OCI-LY3 (cell line): Measurements from ENCODE around the gene TMED1.

Experiments used
- EZH2phosphoT487 ChIP-seq: fragments of 200-600 bp; shearing (Covaris generic); IDR thresholded peaks from 2 replicates; pipeline ENCODE4 v1.6.1; 2018; ENCODE audit warnings: antibody characterized with exemption, mixed run types, low read depth
- TF ChIP-seq, protein P1 (sequence below): fragments of 200-600, 300-600 bp; sonication (generic); IDR thresholded peaks from 2 replicates; pipeline ENCODE4 v1.5.1; 2014; ENCODE audit warnings: antibody characterized with exemption, low read length, low read depth

DNA sequence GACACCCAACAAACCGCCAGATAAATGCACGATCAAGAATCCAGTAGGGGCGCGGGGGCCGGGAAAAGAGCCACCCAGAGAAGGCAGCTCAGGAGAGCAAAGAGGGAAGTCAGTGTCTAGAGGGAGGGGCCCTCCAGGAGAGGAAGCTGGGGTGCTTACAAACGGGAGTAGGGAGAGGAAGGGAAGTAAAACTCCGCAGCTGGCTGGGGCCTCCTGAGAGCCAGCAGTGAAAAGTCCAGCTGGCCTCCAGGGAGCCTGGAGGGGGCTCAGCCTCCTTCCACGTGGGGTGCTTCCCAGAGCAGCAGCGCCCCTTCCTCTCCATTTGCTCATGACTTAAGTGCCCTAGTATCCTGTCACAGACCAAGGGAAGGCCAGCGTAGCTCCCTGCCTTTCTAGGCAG is 51.8 kb downstream of the TMED1 start:
- TF ChIP-seq, protein P1, sequence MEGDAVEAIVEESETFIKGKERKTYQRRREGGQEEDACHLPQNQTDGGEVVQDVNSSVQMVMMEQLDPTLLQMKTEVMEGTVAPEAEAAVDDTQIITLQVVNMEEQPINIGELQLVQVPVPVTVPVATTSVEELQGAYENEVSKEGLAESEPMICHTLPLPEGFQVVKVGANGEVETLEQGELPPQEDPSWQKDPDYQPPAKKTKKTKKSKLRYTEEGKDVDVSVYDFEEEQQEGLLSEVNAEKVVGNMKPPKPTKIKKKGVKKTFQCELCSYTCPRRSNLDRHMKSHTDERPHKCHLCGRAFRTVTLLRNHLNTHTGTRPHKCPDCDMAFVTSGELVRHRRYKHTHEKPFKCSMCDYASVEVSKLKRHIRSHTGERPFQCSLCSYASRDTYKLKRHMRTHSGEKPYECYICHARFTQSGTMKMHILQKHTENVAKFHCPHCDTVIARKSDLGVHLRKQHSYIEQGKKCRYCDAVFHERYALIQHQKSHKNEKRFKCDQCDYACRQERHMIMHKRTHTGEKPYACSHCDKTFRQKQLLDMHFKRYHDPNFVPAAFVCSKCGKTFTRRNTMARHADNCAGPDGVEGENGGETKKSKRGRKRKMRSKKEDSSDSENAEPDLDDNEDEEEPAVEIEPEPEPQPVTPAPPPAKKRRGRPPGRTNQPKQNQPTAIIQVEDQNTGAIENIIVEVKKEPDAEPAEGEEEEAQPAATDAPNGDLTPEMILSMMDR = no peak
- no peak for TF ChIP-seq EZH2phosphoT487
